GM21786 (cell line): ENCODE results near the gene GALNT9.

Source experiments
- ATAC-seq: cut with Tn5 transposase; IDR thresholded peaks from one replicate; pipeline ENCODE4 v1.9.1; 2021; ENCODE audit not compliant: unreplicated experiment

The GALNT9 gene

GRCh38 chr12:132327336-132328171 is 1.8 kb downstream of the GALNT9 start:
- ATAC-seq = no peak

GRCh38 chr12:132326646-132327045 is 2.7 kb downstream of the GALNT9 start:
- ATAC-seq = no peak

- no peak for ATAC-seq
These were observed 3.7 kb downstream of the GALNT9 start for GRCh38 chr12:132325733-132326130.

GRCh38 chr12:132324841-132325732 is 4.3 kb downstream of the GALNT9 start:
- ATAC-seq = no peak

- ATAC-seq = no peak
These were observed 5.2 kb downstream of the GALNT9 start for GRCh38 chr12:132324173-132324572.

- no peak for ATAC-seq
These were observed 6.0 kb downstream of the GALNT9 start for GRCh38 chr12:132323171-132324010.

GRCh38 chr12:132322206-132323132 is 6.9 kb downstream of the GALNT9 start:
- ATAC-seq = no peak

- no peak for ATAC-seq
These were observed 7.9 kb downstream of the GALNT9 start for GRCh38 chr12:132321321-132322118.

- no peak for ATAC-seq
These were observed 8.6 kb downstream of the GALNT9 start for GRCh38 chr12:132320767-132321211.

- ATAC-seq = no peak
These were observed 9.3 kb downstream of the GALNT9 start for GRCh38 chr12:132319991-132320570.

GRCh38 chr12:132319359-132319950 is 9.9 kb downstream of the GALNT9 start:
- ATAC-seq = no peak

- no peak for ATAC-seq
These were observed 10.8 kb downstream of the GALNT9 start for GRCh38 chr12:132318618-132319033.

- ATAC-seq = no peak
These were observed 11.3 kb downstream of the GALNT9 start for GRCh38 chr12:132318135-132318534.

GRCh38 chr12:132317233-132317938 is 12.0 kb downstream of the GALNT9 start:
- ATAC-seq = no peak

GRCh38 chr12:132316497-132317232 is 12.7 kb downstream of the GALNT9 start:
- ATAC-seq = no peak

- no peak for ATAC-seq
These were observed 13.4 kb downstream of the GALNT9 start for GRCh38 chr12:132315951-132316350.

- no peak for ATAC-seq
These were observed 13.9 kb downstream of the GALNT9 start for GRCh38 chr12:132315507-132315906.
